ENCODE measurements around the gene ZDHHC14. TPM values are rescaled to one million over a fixed set of nuclear protein-coding genes. Genes with fewer than 3 reads are reported as not detected.
"Not testable (repeated sequence)": the region's sequence is repeated elsewhere in the genome, so short reads cannot be mapped to it uniquely, and the experiment has no call there.

The ZDHHC14 gene
- total RNA-seq, 1 donor from 2014 or later: 23.5 TPM

DNA sequence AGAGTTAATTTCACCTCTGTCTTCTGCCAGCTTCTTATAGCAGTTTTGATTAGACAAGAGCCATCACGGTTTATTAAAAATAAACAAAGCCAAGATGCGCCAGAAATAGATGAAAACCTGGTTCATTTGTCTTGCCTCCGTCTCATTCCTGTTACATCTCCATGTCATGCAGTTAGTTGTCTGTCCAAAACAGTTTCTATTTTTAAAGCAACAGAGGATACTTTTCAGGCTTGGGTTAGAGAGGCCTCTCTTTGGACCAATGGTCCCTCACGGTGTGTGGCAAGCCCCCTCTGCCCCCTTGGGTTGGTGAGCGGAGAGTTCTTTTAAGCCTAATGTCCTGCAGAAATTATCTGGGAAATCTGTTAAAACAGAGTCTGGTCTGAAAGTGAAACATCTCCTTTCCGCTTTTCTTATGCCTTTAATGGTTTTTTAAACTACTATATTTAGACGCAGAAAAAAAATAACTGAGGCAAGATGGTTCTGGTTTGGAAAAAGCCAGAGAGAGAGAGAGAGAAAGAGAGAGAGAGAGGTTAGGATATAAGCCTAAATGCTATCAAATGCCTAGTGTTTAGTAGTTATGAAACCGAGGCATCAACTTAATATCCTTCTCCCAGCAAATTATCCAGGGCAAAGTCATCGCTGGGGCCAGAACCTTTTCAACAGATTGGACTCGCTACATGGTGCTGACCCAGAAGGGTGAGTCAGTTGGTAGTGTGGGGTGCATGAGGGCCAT is 64.5 kb downstream of the ZDHHC14 start:
- DNase-seq (ENCODE audit: low spot score): no peak

DNA sequence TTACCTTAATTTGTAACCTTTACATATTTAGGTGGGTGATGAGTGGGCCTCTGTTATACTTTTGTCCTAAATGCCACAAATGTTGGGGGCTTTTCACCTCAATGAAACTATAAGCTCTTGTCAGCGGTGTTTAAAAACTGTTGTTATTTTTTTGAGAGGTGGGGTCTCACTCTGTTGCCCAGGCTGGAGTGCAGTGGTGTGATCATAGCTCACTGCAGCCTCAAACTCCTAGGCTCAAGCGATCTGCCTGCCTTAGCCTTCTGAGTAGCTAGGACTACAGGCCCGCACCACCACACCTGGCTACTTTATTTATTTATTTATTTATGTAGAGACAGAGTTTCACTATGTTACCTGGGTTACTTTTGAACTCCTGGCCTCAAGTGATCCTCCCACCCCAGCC is 66.7 kb downstream of the ZDHHC14 start:
- DNase-seq (ENCODE audit: low spot score): no peak

DNA sequence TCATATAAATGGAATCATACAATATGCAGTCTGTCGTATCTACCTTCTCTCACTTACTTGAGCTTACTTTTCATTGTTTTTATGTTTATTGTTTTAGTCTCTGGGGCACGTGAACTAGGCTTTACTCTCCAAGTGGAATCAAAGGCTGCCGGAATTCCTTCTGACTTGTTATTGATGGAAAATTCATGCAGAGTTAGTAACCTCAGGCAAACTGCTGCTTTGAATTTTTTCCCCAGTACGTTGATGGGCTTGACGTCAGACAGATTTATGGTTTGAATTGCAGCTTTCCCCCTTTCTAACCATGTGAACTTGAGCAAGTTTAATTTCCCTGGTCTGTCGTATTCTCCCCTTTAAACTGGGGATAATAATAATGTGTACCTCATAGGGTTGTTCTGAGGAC is 68.6 kb downstream of the ZDHHC14 start:
- DNase-seq (ENCODE audit: low spot score): no peak

- DNase-seq (ENCODE audit: low spot score): no peak
These were observed 70.1 kb downstream of the ZDHHC14 start for GRCh38 chr6:157450931-157451742.

DNA sequence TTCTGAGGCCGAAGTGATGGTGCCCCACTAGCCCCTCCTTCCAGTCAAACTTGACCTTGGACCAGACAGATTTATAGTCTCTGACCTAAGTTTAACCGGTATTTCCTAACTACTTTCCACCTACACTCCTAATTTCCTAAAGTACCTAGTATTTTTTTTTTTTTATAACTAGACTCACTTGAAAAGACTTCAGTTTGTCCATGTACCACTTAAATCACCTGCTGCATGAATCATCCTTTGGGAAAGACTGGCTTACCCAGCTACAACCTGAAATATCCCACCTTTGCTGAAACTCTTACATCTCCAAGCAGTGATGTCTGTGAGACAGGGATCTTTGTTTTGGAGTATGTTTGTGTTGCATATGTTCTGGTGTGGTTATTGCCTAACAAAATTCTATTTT is 71.1 kb downstream of the ZDHHC14 start:
- DNase-seq (ENCODE audit: low spot score): no peak

DNA sequence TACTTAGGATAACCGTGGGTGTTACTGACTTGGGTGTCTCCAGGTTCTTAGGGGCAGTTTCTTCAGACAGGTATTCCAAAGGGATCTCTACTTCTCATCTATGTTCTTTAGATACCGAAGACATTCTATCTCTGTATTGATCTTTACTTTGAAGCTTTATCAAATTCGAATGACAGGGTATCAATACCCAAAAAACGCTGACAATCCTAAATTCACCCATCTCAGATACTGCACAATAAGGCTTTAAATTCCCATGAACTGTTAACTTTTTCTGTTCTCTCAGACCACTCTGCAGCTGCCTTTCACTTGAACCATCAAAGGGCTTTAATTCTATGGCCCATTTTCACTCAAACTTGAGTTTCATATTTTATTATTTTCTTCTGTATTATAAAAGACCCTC is 72.1 kb downstream of the ZDHHC14 start:
- DNase-seq (ENCODE audit: low spot score): no peak

DNA sequence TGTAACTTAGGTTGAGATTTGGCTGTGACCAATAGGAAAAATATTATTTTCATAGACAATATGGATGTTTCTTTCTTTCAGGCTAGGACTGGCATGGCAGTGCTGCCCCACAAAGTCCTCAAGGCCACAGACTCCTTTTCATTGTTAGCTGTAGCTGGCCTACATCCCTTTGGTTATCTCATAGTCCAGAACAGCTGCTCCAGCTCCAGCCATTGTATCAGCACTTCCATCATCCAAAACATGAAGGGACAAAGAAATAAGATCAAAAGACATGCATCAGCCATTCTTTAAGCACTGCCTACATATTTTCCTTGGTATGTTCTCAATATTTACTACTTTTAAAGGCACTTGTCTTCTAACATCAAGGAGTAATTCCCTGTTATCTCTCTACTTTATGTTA is 73.0 kb downstream of the ZDHHC14 start:
- DNase-seq (ENCODE audit: low spot score): no peak

GRCh38 chr6:157454762-157455714 is 74.0 kb downstream of the ZDHHC14 start:
- DNase-seq (ENCODE audit: low spot score): no peak

DNA sequence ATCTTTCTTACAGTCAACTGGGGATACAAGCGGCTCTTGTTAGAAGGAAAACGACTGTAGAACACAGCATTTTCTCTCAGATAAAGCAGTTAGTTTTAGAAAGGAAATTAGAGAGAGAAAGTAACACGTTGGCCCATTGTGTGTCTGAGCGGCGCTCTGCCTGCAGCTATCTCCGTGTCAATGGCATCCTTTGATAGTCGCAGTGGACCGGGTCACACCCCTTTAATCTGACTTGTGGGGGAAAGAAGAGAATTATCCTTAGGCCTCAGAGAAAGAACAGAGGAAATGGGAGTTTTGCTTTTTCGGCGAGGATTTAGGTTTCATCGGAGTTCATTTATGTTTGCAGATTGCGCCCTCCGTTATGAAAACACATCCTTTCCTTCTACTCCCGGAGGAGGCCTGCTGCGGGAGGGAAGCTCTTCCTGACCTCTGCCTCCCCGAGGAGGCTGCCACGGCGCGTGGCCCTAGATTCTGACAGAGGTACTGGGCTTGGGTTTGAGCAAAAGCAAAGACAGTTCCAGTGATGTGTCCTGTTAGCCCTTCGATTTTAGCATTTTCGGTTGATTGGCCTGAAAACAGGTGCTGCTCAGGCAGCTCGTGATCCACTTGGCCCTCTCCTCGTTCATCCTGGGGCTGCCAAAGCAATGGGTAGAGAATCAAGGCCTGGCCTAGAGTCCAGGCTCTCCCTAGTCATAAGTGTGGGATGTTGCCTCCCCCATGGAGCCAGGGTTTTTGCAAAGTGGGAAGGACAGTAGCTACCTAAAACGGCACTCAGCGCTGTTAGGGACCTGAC is 74.9 kb downstream of the ZDHHC14 start:
- no peak for DNase-seq (ENCODE audit: low spot score)

DNA sequence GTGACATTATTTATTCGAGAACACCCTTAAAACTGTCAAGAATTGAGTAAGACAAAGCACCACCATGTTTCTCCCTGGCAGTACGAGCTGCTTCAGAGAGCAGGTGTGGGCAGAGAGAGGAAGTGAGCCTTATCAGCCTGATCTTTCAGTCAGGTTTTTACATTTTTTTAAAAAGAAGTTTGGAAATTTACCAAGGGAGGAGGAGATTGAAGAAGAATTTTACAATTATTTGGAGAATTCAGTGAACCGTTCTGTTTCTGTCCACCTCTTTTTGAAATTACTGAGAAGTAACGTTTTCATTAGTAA is 75.5 kb downstream of the ZDHHC14 start:
- DNase-seq (ENCODE audit: low spot score): no peak

GRCh38 chr6:157457787-157458186 is 76.8 kb downstream of the ZDHHC14 start:
- no peak for DNase-seq (ENCODE audit: low spot score)

DNA sequence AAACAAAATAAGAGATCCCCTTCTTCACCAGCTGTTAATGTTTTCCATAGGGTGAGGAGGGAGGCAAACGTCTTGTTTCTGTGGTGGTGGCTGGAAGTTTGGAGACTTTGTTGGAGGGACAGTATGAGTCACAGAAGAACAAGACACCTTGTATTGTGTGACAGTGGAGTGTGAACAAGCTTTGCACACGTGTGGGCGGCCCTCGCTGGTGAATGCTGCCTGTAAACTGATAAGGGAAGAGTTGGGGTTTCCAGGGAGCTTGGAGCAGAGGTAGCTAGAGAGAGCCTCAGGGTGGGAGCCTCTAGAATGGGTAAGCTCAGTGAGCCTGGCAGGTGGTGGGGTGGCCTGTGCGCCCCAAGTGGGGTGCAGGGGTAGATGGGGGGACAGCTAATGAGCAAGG is 78.3 kb downstream of the ZDHHC14 start:
- no peak for DNase-seq (ENCODE audit: low spot score)

DNA sequence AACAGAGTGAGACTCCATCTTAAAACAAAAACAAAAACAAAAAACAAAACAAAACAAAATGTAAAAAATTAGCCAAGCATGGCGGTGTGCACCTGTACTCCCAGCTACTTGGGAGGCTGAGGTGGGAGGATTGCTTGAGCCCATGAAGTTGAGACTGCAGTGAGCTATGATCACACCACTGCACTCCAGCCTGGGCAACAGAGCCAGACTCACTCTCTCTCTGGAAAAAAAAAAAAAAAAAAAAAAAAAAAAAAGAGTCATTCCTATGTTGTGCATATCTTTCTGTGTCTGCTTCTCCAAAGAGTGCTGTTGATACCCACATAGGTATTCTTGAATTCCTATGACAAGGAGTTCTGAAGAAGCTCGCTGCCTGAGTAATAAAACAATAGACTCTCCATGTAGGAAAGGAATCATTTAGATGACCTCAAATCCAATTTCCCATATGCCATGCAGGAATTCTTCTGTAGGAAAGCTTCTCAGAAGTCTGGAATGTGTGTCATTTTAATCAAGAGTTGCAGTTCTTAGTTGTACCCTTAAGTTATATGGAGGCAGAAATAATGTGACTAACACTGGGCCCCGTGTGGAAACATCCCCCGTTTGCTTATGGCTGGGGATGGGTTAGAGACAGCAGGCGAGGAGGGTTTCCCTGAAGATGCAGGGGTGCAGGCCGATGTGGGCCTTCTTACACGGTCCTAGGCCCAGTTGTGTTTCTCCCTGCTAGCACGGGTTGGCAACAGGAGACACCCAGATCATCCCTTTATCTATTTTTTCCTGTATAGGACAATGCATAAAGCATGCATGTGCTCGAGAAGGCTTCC is 79.4 kb downstream of the ZDHHC14 start:
- DNase-seq (ENCODE audit: low spot score): no peak

DNA sequence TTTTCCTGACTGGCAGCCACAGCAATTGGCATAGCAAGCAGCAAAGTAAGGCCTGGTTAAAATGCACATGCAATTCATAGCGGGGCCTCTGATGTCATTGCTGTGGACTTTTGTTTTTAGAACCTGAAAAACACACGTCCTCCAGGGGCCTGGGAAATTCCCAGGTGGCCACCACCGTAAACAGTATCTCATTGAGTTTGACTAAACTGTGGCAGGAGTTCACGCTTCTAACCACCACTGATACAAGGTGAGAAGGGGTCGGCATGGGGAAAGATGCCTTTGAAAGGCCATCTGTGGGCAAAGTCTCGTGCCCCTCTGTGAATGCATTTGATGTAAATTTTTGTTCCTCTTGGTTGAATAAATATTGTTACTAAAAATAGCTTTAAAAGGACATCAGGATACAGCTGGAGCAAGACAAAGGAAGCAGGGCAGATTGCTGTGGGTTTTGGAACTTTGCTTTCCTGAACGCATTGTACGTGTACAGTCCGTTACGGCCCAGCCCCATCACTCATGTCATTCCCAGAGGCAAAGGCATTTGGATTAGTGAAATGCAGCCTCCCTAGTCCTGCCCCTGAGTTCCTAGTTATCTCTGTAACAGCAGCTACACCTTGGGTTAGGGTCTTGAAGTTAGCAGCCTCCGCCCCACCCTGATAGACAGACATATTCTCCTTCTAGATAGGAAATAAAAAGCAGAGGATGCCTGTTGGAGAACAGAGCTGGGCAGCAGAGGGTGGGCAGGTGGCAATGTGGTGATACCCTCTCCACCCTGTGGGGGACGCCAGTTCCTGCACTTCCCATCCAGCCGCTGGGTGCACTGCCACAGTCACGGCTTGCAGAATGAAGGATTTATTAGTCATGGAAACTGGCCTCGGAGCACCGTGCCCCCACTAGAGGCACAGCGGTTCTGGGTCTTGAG is 80.3 kb downstream of the ZDHHC14 start:
- no peak for DNase-seq (ENCODE audit: low spot score)

DNA sequence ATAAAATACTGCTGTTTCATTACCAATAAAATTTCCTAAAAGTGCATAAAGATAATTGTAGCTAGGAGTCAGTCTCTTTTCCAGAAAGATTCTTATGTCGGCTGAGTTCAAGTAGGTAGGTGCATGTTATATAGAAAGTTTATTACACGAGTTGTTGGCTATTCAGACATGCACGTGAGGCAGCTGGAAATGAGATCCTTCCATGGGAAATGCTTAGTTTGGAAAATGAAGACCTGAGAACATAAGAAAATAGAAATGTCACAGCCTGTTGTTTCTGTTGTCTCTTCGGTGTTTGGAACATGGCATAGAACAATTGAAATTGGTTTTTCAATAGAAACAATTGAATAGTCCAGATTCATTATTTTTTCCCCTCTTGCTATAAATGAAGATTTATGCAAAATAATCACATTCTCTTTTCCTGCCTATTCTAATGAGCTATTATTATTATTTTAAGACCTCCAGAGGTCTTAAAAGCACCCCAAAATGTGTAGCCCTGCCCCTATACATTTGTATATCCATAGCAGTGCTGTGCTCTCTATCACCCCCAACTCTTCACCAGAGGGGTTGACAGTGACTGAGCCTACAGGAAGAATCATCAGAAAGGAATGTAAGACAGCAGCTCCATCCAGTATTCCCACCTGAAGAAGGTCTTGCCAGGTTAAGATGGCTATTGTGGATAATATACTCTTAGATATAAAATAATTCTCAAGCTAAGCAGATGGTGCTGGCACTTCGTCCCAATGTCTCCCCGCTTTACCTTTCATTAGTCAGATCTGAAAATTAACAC is 82.2 kb downstream of the ZDHHC14 start:
- no peak for DNase-seq (ENCODE audit: low spot score)

DNA sequence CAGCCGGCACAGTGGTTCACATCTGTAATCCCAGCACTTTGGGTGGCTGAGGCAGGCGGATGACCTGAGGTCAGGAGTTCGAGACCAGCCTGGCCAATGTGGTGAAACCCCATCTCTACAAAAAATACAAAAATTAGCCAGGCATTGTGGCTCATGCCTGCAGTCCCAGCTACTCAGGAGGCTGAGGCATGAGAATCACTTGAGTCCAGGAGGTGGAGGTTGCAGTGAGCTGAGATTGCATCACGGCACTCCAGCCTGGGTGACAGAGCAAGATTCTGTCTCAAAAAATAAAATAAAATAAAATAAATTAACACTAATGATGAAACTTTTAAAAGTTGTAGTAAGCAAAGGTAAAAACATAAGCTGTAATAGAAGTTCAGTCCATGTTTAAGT is 82.7 kb downstream of the ZDHHC14 start:
- not testable (repeated sequence) for DNase-seq (ENCODE audit: low spot score)

DNA sequence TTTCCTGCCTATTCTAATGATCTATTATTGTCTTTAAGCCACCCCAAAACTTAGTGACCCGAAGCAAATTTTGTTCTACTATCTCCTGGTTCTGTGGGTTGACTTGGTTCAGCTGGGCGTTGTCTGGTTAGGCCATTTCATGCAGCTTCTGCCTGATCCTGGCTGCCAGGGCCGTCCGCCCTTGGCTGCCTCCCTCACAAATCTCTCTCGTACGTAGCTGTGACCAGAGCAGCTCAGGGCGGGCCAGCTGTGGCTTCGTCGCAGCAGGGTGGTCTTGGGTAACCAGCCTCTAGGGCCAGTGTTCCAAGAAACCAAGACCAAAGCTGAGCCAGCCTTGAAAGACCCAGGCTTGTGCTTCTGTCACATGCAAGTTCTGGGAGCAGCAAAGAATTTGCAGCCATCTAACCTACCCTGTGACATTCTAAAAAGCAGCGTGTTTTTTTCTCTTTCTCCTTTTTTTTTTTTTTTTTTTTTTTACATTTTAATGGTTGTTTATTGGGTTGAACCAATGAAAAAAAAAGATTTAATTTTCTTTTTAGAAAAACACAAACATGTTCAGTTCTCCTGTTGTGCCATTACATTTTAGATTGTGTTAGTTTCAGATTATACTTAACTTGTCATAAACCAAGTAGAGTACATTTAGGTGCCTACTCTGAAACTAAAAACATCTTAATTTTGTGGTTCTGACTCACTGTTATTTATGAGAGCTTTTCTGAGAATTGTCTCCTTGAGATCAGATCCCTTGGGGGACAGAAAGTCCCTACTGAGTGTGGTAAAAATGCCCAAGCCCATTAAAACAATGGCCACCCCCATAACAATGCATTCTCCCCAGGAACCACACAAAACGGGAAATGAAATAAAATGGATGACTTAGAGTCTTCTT is 83.9 kb downstream of the ZDHHC14 start:
- DNase-seq (ENCODE audit: low spot score): no peak

- peak; percentile 24 for DNase-seq (ENCODE audit: low spot score)
These were observed 85.3 kb downstream of the ZDHHC14 start for GRCh38 chr6:157466342-157466648.
